IPS-20b (cell line): Measurements from ENCODE around the gene BMPER.

Source experiments
- H3K27ac ChIP-seq: one replicate; pipeline ENCODE4 v1.5.1; 2013; ENCODE audit warnings: low read length
- H3K27me3 ChIP-seq: 2 replicates; pipeline ENCODE4 v1.6.1; 2013; ENCODE audit warnings: mild to moderate bottlenecking, low read length, inconsistent platforms; ENCODE audit not compliant: insufficient read depth
- H3K36me3 ChIP-seq: 2 replicates; pipeline ENCODE4 v1.6.1; 2013; ENCODE audit warnings: low read depth, mild to moderate bottlenecking, inconsistent platforms, low read length, moderate library complexity; ENCODE audit not compliant: insufficient read depth
- H3K4me1 ChIP-seq: 2 replicates; pipeline ENCODE4 v1.6.1; 2013; ENCODE audit warnings: mild to moderate bottlenecking, control low read depth, inconsistent platforms, low read length, moderate library complexity; ENCODE audit not compliant: insufficient read depth
- H3K4me3 ChIP-seq: 2 replicates; pipeline ENCODE4 v1.5.1; 2013; ENCODE audit warnings: mild to moderate bottlenecking, low read length, inconsistent platforms
- H3K9ac ChIP-seq: 2 replicates; pipeline ENCODE4 v1.6.1; 2013; ENCODE audit warnings: low read depth, mild to moderate bottlenecking, inconsistent platforms, low read length, moderate library complexity
- H3K9me3 ChIP-seq: 2 replicates; pipeline ENCODE4 v1.6.1; 2013; ENCODE audit warnings: mild to moderate bottlenecking, low read depth, low read length, inconsistent platforms; ENCODE audit not compliant: insufficient read depth

Gene BMPER

GRCh38 chr7:34042406-34042805 is 137.1 kb downstream of the BMPER start:
- no peaks in the 10 kb centered on the region for H3K36me3 ChIP-seq
- H3K27me3 ChIP-seq = no peaks in the 10 kb centered on the region
- no peaks in the 10 kb centered on the region for H3K9me3 ChIP-seq
- H3K4me3 ChIP-seq = no peak overlapping the region
- no peaks in the 10 kb centered on the region; the same call in 1 of the 2 replicates for H3K4me1 ChIP-seq
- H3K9ac ChIP-seq = no peak overlapping the region
- no peak overlapping the region for H3K27ac ChIP-seq

GRCh38 chr7:34043461-34044305 is 138.3 kb downstream of the BMPER start:
- no peaks in the 10 kb centered on the region for H3K27me3 ChIP-seq
- H3K9ac ChIP-seq = no peak overlapping the region
- H3K36me3 ChIP-seq = no peaks in the 10 kb centered on the region
- H3K27ac ChIP-seq = no peak overlapping the region
- no peaks in the 10 kb centered on the region for H3K9me3 ChIP-seq
- H3K4me1 ChIP-seq = no peaks in the 10 kb centered on the region; the same call in 1 of the 2 replicates
- no peak overlapping the region for H3K4me3 ChIP-seq

- Histone ChIP-seq H3K4me3 (no peak overlapping the region), H3K27me3 (no peaks in the 10 kb centered on the region), H3K9me3 (no peaks in the 10 kb centered on the region), H3K9ac (no peak overlapping the region), H3K36me3 (no peaks in the 10 kb centered on the region), H3K27ac (no peak overlapping the region), H3K4me1 (no peaks in the 10 kb centered on the region; the same call in 1 of the 2 replicates)
Observed at GRCh38 chr7:34044306-34044643, 138.9 kb downstream of the BMPER start.

- Histone ChIP-seq H3K36me3 (no peaks in the 10 kb centered on the region), H3K27me3 (no peaks in the 10 kb centered on the region)
Observed at GRCh38 chr7:34044734-34045353, 139.5 kb downstream of the BMPER start.

GRCh38 chr7:34048445-34048844 is 143.1 kb downstream of the BMPER start:
- Histone ChIP-seq H3K36me3 (no peaks in the 10 kb centered on the region), H3K27ac (no peak overlapping the region), H3K4me1 (no peaks in the 10 kb centered on the region; the same call in 1 of the 2 replicates), H3K9ac (no peak overlapping the region), H3K9me3 (no peaks in the 10 kb centered on the region), H3K27me3 (no peaks in the 10 kb centered on the region), H3K4me3 (no peak overlapping the region)

More at GRCh38 chr7:34044734-34045353, 139.5 kb downstream of the BMPER start:
- H3K4me1 ChIP-seq = no peaks in the 10 kb centered on the region; the same call in 1 of the 2 replicates
- H3K4me3 ChIP-seq = no peak overlapping the region
- no peak overlapping the region for H3K9ac ChIP-seq
- no peaks in the 10 kb centered on the region for H3K9me3 ChIP-seq
- H3K27ac ChIP-seq = no peak overlapping the region

- H3K9me3 ChIP-seq = no peaks in the 10 kb centered on the region
- H3K27ac ChIP-seq = no peak overlapping the region
- no peaks in the 10 kb centered on the region for H3K27me3 ChIP-seq
- no peaks in the 10 kb centered on the region for H3K36me3 ChIP-seq
- H3K4me1 ChIP-seq = peaks cover 14% of the 10 kb centered on the region; the same call in 1 of the 2 replicates
- H3K4me3 ChIP-seq = no peak overlapping the region
- no peak overlapping the region for H3K9ac ChIP-seq
Observed at GRCh38 chr7:34054075-34054474, 148.7 kb downstream of the BMPER start.

GRCh38 chr7:34057136-34057535 is 151.8 kb downstream of the BMPER start:
- Histone ChIP-seq H3K9me3 (no peaks in the 10 kb centered on the region), H3K9ac (no peak overlapping the region), H3K4me3 (no peak overlapping the region), H3K36me3 (no peaks in the 10 kb centered on the region), H3K27ac (no peak overlapping the region), H3K4me1 (peaks cover 28% of the 10 kb centered on the region), H3K27me3 (no peaks in the 10 kb centered on the region)

- Histone ChIP-seq H3K4me1 (peaks cover 33% of the 10 kb centered on the region), H3K4me3 (no peak overlapping the region), H3K27ac (no peak overlapping the region), H3K9ac (no peak overlapping the region), H3K9me3 (no peaks in the 10 kb centered on the region), H3K27me3 (no peaks in the 10 kb centered on the region), H3K36me3 (no peaks in the 10 kb centered on the region)
Observed at GRCh38 chr7:34057956-34058355, 152.6 kb downstream of the BMPER start.

GRCh38 chr7:34058801-34059135 is 153.4 kb downstream of the BMPER start:
- no peaks in the 10 kb centered on the region for H3K9me3 ChIP-seq
- no peaks in the 10 kb centered on the region for H3K36me3 ChIP-seq
- H3K27ac ChIP-seq = no peak overlapping the region
- H3K4me1 ChIP-seq = peaks cover 33% of the 10 kb centered on the region
- no peak overlapping the region for H3K9ac ChIP-seq
- no peaks in the 10 kb centered on the region for H3K27me3 ChIP-seq
- H3K4me3 ChIP-seq = peak overlapping the region; percentile 24; the same call in 1 of the 2 replicates

- peak overlapping the region; percentile 24; the same call in 1 of the 2 replicates for H3K4me3 ChIP-seq
- no peaks in the 10 kb centered on the region for H3K9me3 ChIP-seq
- no peaks in the 10 kb centered on the region for H3K36me3 ChIP-seq
- peaks cover 33% of the 10 kb centered on the region for H3K4me1 ChIP-seq
- H3K9ac ChIP-seq = no peak overlapping the region
- H3K27me3 ChIP-seq = no peaks in the 10 kb centered on the region
- peak overlapping the region; percentile 51 for H3K27ac ChIP-seq
Observed at GRCh38 chr7:34059136-34059828, 153.9 kb downstream of the BMPER start.

GRCh38 chr7:34060196-34060947 is 155.0 kb downstream of the BMPER start:
- Histone ChIP-seq H3K9me3 (no peaks in the 10 kb centered on the region), H3K9ac (no peak overlapping the region), H3K27me3 (no peaks in the 10 kb centered on the region), H3K27ac (peak overlapping the region; percentile 51), H3K4me3 (no peak overlapping the region), H3K4me1 (peaks cover 33% of the 10 kb centered on the region), H3K36me3 (no peaks in the 10 kb centered on the region)
